Measurements from ENCODE around the gene PDE1C.

PDE1C gene

GRCh38 chr7:32074787-32075585, 4.8 kb upstream of the PDE1C start:
- TF ChIP-seq CTCF (IDR thresholded peaks at IDR 0.05; ENCODE audit: low read depth, low read length), result no peak
- no peak for DNase-seq (ENCODE audit: extremely low read depth, low read depth)

- TF ChIP-seq CTCF (IDR thresholded peaks at IDR 0.05; ENCODE audit: low read depth, low read length), result no peak
- no peak for DNase-seq (ENCODE audit: extremely low read depth, low read depth)
Measured at GRCh38 chr7:32073533-32073932, 3.3 kb upstream of the PDE1C start.

- no peak for DNase-seq (ENCODE audit: extremely low read depth, low read depth)
- no peak for TF ChIP-seq CTCF (IDR thresholded peaks at IDR 0.05; ENCODE audit: low read depth, low read length)
Measured at GRCh38 chr7:32072397-32072796, 2.2 kb upstream of the PDE1C start.

GRCh38 chr7:32071466-32072091, 1.4 kb upstream of the PDE1C start:
- no peak for TF ChIP-seq CTCF (IDR thresholded peaks at IDR 0.05; ENCODE audit: low read depth, low read length)

GRCh38 chr7:32070051-32070405, 179 bp downstream of the PDE1C start:
- TF ChIP-seq CTCF (IDR thresholded peaks at IDR 0.05; ENCODE audit: low read depth, low read length), result no peak
- DNase-seq (ENCODE audit: extremely low read depth, low read depth), result no peak

More at GRCh38 chr7:32071466-32072091, 1.4 kb upstream of the PDE1C start:
- DNase-seq (ENCODE audit: extremely low read depth, low read depth), result no peak

- TF ChIP-seq CTCF (IDR thresholded peaks at IDR 0.05; ENCODE audit: low read depth, low read length), result no peak
- DNase-seq (ENCODE audit: extremely low read depth, low read depth), result no peak
Measured at GRCh38 chr7:32069116-32069650, 1.0 kb downstream of the PDE1C start.

GRCh38 chr7:32068411-32069101, 1.7 kb downstream of the PDE1C start:
- DNase-seq (ENCODE audit: extremely low read depth, low read depth), result no peak

More at GRCh38 chr7:32068411-32069101, 1.7 kb downstream of the PDE1C start:
- no peak for TF ChIP-seq CTCF (IDR thresholded peaks at IDR 0.05; ENCODE audit: low read depth, low read length)

Measured in AG09319 (cell line).